Caco-2 (cell line): ENCODE measurements around the gene RTBDN. TPM values are rescaled to one million over a fixed set of nuclear protein-coding genes. Genes with fewer than 3 reads are reported as not detected.
A peak's percentile ranks its signal among the peaks of the same experiment; 100 is the strongest.

Experiments
- BruUV-seq: library from RNA; stranded (reverse); fragments of 400-500 nt; replicated peaks from 2 replicates; lab custom pipeline; 2021; lab: Mats Ljungman, UMichigan
- CTCF ChIA-PET: fragments of 300-600 bp; sonication (Branson Sonifier 250); formaldehyde crosslinking; loops from one replicate; lab custom pipeline; 2022; ENCODE audit warnings: antibody characterized with exemption; lab: Charles Lee
- POLR2A ChIA-PET: fragments of 300-600 bp; sonication (Branson Sonifier 250); formaldehyde crosslinking; loops from one replicate; lab custom pipeline; 2022; ENCODE audit warnings: antibody characterized with exemption; lab: Charles Lee
- DNase-seq, 2 experiments: peaks; one replicate each; pipeline versions ENCODE4 v3.0.0 to v3.0.0-alpha.2; 2020 to 2022
- H3K27me3 ChIP-seq: replicated peaks from 2 replicates; pipeline ENCODE4 v1.6.0; 2011; ENCODE audit warnings: low read length; ENCODE audit not compliant: control insufficient read depth, insufficient read depth
- H3K36me3 ChIP-seq: 2 replicates; pipeline ENCODE4 v1.5.1; 2011; ENCODE audit warnings: low read length; ENCODE audit not compliant: control insufficient read depth, insufficient read depth
- H3K4me1 ChIP-seq: fragments of 250-450 bp; sonication (Bioruptor Pico); 2 replicates; pipeline ENCODE4 v1.5.1; 2020; ENCODE audit warnings: mild to moderate bottlenecking
- H3K4me3 ChIP-seq: 2 replicates; pipeline ENCODE4 v1.5.1; 2011; ENCODE audit warnings: low read depth, mild to moderate bottlenecking, control low read depth, low read length
- H3K9me3 ChIP-seq: fragments of 250-450 bp; sonication (Bioruptor Pico); 2 replicates; pipeline ENCODE4 v1.5.1; 2020; ENCODE audit warnings: mild to moderate bottlenecking, moderate library complexity
- H3K27ac Mint-ChIP-seq: one replicate; pipeline ENCODE4 v1.8.0; 2022; ENCODE audit warnings: mixed read lengths; ENCODE audit not compliant: unreplicated experiment
- H3K27me3 Mint-ChIP-seq: one replicate; pipeline ENCODE4 v1.8.0; 2022; ENCODE audit warnings: mixed read lengths; ENCODE audit not compliant: insufficient read depth, unreplicated experiment
- H3K36me3 Mint-ChIP-seq: one replicate; pipeline ENCODE4 v1.8.0; 2022; ENCODE audit warnings: mild to moderate bottlenecking, mixed read lengths; ENCODE audit not compliant: insufficient read depth, unreplicated experiment
- H3K4me1 Mint-ChIP-seq: one replicate; pipeline ENCODE4 v1.8.0; 2022; ENCODE audit warnings: low read depth, mixed read lengths; ENCODE audit not compliant: unreplicated experiment
- H3K4me3 Mint-ChIP-seq: one replicate; pipeline ENCODE4 v1.8.0; 2022; ENCODE audit warnings: mild to moderate bottlenecking, moderate library complexity, mixed read lengths; ENCODE audit not compliant: unreplicated experiment
- H3K9me3 Mint-ChIP-seq: one replicate; pipeline ENCODE4 v1.8.0; 2022; ENCODE audit warnings: mixed read lengths; ENCODE audit not compliant: unreplicated experiment
- CTCF ChIP-seq, 2 experiments: fragments of 200-600 bp in 1 of 2; IDR thresholded peaks; 1 replicate in 1 of 2; 2 replicates in 1 of 2; pipeline versions ENCODE4 v1.5.1 to v1.8.0; 2011 to 2022; ENCODE audit warnings: antibody characterized with exemption in 1 of 2, control low read depth in 1 of 2, inconsistent platforms in 1 of 2, low read depth in 1 of 2, low read length in 1 of 2, mild to moderate bottlenecking in 1 of 2, moderate library complexity in 1 of 2; ENCODE audit not compliant: insufficient read depth in 1 of 2, severe bottlenecking in 1 of 2, unreplicated experiment in 1 of 2
- intact Hi-C: fragments of 100-400 bp; cut with micrococcal nuclease; formaldehyde crosslinking; loops from one replicate; pipeline ENCODE4 v1.10.0; 2022; ENCODE audit not compliant: unreplicated experiment
- microRNA-seq: library from miRNA; unstranded; fragments of <30 nt; microRNA quantifications from one replicate; pipeline ENCODE4 v1.2.0, GENCODE V29; 2022
- total RNA-seq: library from RNA; stranded (reverse); gene quantifications from 2 replicates; pipeline ENCODE4 v1.2.3, GENCODE V29; 2022

Gene RTBDN
- total RNA-seq, 1 experiment from 2014 or later, result not detected

DNA sequence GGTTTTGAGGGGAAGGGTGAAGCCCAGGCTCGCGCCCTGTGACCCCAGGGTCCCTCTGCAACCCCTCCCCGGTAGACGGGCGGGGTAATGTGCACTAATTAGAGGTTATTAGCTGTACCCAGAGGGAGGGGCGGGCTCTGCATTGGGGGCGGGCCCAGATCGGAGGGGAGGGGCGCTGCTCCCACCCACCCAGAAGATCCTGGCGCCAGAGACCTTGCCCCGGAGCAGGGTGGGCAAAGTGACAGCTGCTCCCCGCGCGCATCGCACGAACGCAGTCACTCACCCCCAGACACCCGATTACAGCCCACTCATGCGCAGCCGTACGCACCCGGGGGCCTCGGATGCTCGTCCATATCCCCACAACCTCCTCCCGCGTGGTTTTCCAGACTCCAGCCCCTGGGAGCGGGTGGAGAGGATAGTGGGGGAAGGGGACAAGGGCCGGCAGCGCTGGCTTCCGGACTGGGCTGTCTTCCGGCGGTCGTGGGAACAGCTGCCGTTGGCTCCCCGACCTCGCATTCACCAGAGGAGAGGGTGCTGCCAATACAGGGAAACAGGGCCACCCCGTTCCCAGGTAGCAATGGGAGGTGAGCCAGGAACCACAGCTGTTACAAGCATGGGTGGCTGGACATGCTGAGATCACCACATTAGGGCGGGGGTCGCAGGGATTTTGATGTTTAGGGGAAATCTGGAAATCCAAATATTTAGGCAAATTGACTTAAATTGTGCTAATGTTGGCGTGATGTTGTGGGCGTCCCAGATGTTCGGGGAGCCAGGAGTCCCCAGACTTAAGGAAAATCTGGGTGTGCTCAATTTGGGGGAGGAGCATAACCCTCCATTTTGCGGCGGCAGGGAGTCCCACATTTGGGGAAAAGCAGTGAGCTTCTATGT, 56.1 kb downstream of the RTBDN start:
- intact Hi-C loops, result loop anchor here (5.0 kb wide), 1 partner anchor 56 kb away; the partner anchor contains the start of gene TNPO2
- ChIA-PET POLR2A (interaction anchor here (0.9 to 2.5 kb wide), 2 partner anchors 11 to 14 kb away, joined by 4 to 36 read pairs; partner anchors contain the start of gene JUNB), CTCF (interaction anchor here (0.6 to 2.8 kb wide), 7 partner anchors 11 to 107 kb away, joined by 3 to 38 read pairs (median 4); partner anchors contain the start of gene JUNB)
- Mint-ChIP-seq H3K36me3 (peaks cover 19% of the 10 kb centered on the region), H3K27ac (peak overlapping the region; percentile 87), H3K4me3 (peak overlapping the region; percentile 85), H3K9me3 (no peaks in the 10 kb centered on the region), H3K27me3 (no peaks in the 10 kb centered on the region), H3K4me1 (peaks cover 19% of the 10 kb centered on the region)
- Histone ChIP-seq H3K27me3 (no peaks in the 10 kb centered on the region), H3K4me3 (peak overlapping the region; percentile 53), H3K4me1 (peaks cover 20% of the 10 kb centered on the region), H3K36me3 (no peaks in the 10 kb centered on the region), H3K9me3 (no peaks in the 10 kb centered on the region)
- no TSS peak for BruUV-seq
- no peak for TF ChIP-seq CTCF (IDR thresholded peaks at IDR 0.05; ENCODE audit: insufficient read depth in 1 of 2, low read depth in 1 of 2, low read length in 1 of 2, severe bottlenecking in 1 of 2, unreplicated experiment in 1 of 2)
- DNase-seq, result peak; percentile 59 to 72

DNA sequence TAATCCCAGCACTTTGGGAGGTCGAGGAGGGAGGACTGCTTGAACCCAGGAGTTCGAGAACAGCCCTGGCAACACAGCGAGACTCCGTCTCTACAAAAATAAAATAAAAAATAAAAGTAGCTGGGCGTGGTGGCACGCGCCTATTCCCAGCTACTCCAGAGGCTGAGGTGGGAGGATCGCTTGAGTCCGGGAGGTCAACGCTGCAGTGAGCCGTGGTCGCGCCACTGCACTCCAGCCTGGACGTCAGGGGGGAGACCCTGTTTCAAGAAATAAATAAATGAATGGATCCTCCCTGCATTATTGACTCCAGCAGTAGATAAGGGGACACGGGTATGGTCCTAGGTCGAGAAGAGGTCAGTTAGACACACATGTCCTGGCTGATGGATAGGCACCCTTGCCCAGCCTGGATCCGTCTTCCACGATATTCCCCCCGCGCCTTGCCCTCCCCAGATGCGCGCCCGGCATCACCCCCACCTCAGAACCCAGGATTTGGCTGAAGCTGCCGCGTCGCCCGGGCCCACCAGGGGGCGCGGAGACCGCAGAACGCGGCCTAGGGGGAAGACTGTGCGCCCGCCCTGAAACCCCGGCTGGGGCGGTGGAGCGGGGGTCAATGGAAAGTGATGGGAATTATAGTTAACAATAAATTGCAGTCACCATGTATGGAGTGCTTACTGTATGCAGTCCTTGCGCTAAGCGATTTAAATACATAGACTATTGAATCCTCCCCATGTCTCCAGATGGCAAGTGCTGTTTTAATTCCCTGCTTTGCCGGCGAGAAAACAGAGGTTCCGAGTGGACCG, 57.0 kb downstream of the RTBDN start:
- peak overlapping the region; percentile 85 for H3K4me3 Mint-ChIP-seq
- peaks cover 20% of the 10 kb centered on the region for H3K4me1 ChIP-seq
- TF ChIP-seq CTCF (IDR thresholded peaks at IDR 0.05; ENCODE audit: insufficient read depth in 1 of 2, low read depth in 1 of 2, low read length in 1 of 2, severe bottlenecking in 1 of 2, unreplicated experiment in 1 of 2), result peak; percentile 85 to 97
- peaks cover 19% of the 10 kb centered on the region for H3K4me1 Mint-ChIP-seq
- H3K9me3 Mint-ChIP-seq, result no peaks in the 10 kb centered on the region
- ChIA-PET CTCF (interaction anchor here (0.6 to 2.8 kb wide), 6 partner anchors 12 to 71 kb away, joined by 3 to 38 read pairs (median 6); partner anchors contain the start of gene JUNB), POLR2A (interaction anchor here (0.6 to 2.5 kb wide), 3 partner anchors 12 to 93 kb away, joined by 3 to 36 read pairs (median 7); partner anchors contain the start of gene JUNB)
- peaks cover 19% of the 10 kb centered on the region for H3K36me3 Mint-ChIP-seq
- peak; percentile 73 to 88 for DNase-seq
- H3K27ac Mint-ChIP-seq, result no peak overlapping the region
- BruUV-seq, result no TSS peak
- peak overlapping the region; percentile 53 for H3K4me3 ChIP-seq
- no peaks in the 10 kb centered on the region for H3K27me3 ChIP-seq
- no peaks in the 10 kb centered on the region for H3K9me3 ChIP-seq
- H3K27me3 Mint-ChIP-seq, result no peaks in the 10 kb centered on the region
- no peaks in the 10 kb centered on the region for H3K36me3 ChIP-seq
- intact Hi-C loops, result loop anchor here (1.0 to 5.0 kb wide), 3 partner anchors 15 to 55 kb away; partner anchors contain the start of gene TNPO2

Small RNA genes lying within 50 kb of the gene (microRNA-seq; reads per million reads assigned to microRNA genes)
- not detected for gene MIR5684
- not detected for gene MIR6794

Other genes starting within 250 kb of the RTBDN start
- gene ZNF490, start 223.8 kb downstream of the RTBDN start, total RNA-seq, result 6.1 and 6.3 TPM in 2 replicates
- 15.2 and 18.9 TPM in 2 replicates for gene ZNF791, start 223.7 kb downstream of the RTBDN start, total RNA-seq
- gene MAN2B1, start 167.8 kb downstream of the RTBDN start, total RNA-seq, result 70.5 and 88.9 TPM in 2 replicates
- 17.5 and 20.4 TPM in 2 replicates for gene WDR83, start 167.8 kb downstream of the RTBDN start, total RNA-seq
- 76.3 and 76.4 TPM in 2 replicates for gene DHPS, start 152.7 kb downstream of the RTBDN start, total RNA-seq
- gene GNG14, start 146.6 kb downstream of the RTBDN start, total RNA-seq, result 0.91 TPM in 1 of 2 replicates, not detected in the other
- gene FBXW9, start 137.9 kb downstream of the RTBDN start, total RNA-seq, result 8.3 and 10.6 TPM in 2 replicates
- 87.8 and 106 TPM in 2 replicates for gene TNPO2, start 110.6 kb downstream of the RTBDN start, total RNA-seq
- gene TRIR, start 99.9 kb downstream of the RTBDN start, total RNA-seq, result 164 and 169 TPM in 2 replicates
- gene GET3, start 97.1 kb downstream of the RTBDN start, total RNA-seq, result 55.0 and 57.1 TPM in 2 replicates
- 0.27 TPM in 1 of 2 replicates, not detected in the other for gene BEST2, start 82.8 kb downstream of the RTBDN start, total RNA-seq
- gene HOOK2, start 59.0 kb downstream of the RTBDN start, total RNA-seq, result 74.2 and 80.4 TPM in 2 replicates
- gene JUNB, start 43.1 kb downstream of the RTBDN start, total RNA-seq, result 16.4 and 19.4 TPM in 2 replicates
- 265 and 285 TPM in 2 replicates for gene PRDX2, start 32.8 kb downstream of the RTBDN start, total RNA-seq
- gene THSD8, start 32.5 kb downstream of the RTBDN start, total RNA-seq, result 23.9 and 25.9 TPM in 2 replicates
- gene RNASEH2A, start 28.0 kb downstream of the RTBDN start, total RNA-seq, result 30.9 and 37.6 TPM in 2 replicates
- gene MAST1, start 3.9 kb upstream of the RTBDN start, total RNA-seq, result 0.79 and 0.91 TPM in 2 replicates
- gene DNASE2, start 46.9 kb upstream of the RTBDN start, total RNA-seq, result 3.6 and 3.8 TPM in 2 replicates
- gene KLF1, start 52.6 kb upstream of the RTBDN start, total RNA-seq, result not detected in 2 replicates
- 31.4 and 32.4 TPM in 2 replicates for gene GCDH, start 56.6 kb upstream of the RTBDN start, total RNA-seq
- gene SYCE2, start 84.7 kb upstream of the RTBDN start, total RNA-seq, result 2.0 and 2.3 TPM in 2 replicates
- 75.9 and 88.6 TPM in 2 replicates for gene FARSA, start 99.1 kb upstream of the RTBDN start, total RNA-seq
- 707 and 767 TPM in 2 replicates for gene CALR, start 104.0 kb upstream of the RTBDN start, total RNA-seq
- gene RAD23A, start 111.3 kb upstream of the RTBDN start, total RNA-seq, result 102 and 112 TPM in 2 replicates
- gene GADD45GIP1, start 122.6 kb upstream of the RTBDN start, total RNA-seq, result 39.3 and 42.7 TPM in 2 replicates
- gene DAND5, start 135.0 kb upstream of the RTBDN start, total RNA-seq, result not detected in 2 replicates
- 0.35 and 0.82 TPM in 2 replicates for gene NFIX, start 160.9 kb upstream of the RTBDN start, total RNA-seq